ENCODE data around the gene RFK.

DNA sequence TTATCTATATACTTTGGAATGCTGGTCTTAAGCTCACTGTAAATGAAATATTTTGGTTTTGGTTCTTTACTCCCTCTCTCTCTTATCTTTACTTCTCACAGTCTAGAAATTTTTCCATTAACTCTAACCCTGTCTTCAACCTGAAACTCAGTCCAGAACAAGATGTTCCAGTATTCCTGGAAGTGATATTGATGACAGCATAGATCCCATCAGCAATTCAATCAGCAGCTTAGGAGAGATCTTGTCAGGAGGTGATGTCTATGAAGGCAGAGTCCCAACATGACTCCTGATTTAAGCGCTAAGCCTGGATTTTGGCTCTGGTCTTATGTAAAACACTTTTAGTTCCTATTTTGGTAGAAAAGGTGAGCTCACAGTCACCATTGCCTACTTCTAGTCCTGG is 52.6 kb downstream of the RFK start:
- TF ChIP-seq POLR2A (IDR thresholded peaks at IDR 0.05; ENCODE audit: low read depth, low read length) (no peak), POLR2AphosphoS5 (IDR thresholded peaks at IDR 0.05; ENCODE audit: low read depth, low read length) (no peak)

Data from GM12892 (cell line).